NT2/D1 (cell line): ENCODE results near the gene XRCC3.

Experiments
- YY1 ChIP-seq: IDR thresholded peaks from 2 replicates; pipeline ENCODE4 v1.6.1; 2011; ENCODE audit not compliant: insufficient read length, insufficient read depth
- ZNF274 ChIP-seq: IDR thresholded peaks from 2 replicates; pipeline ENCODE4 v1.6.1; 2011; ENCODE audit warnings: mild to moderate bottlenecking, low read depth, low read length

- TF ChIP-seq YY1 = no peak
- TF ChIP-seq ZNF274 = no peak
Measured at GRCh38 chr14:103688441-103688840, 26.8 kb downstream of the XRCC3 start.
